Trophoblast cell (in vitro differentiated cells and primary cell): ENCODE data around the gene TPSB2.

Experiments used
- DNase-seq, 2 donors: peaks; one replicate each; pipeline ENCODE4 v3.0.0-alpha.2; 2016
- H2AFZ ChIP-seq: 2 replicates; pipeline ENCODE4 v1.6.1; 2013; ENCODE audit warnings: low read length, moderate library complexity, mild to moderate bottlenecking; ENCODE audit not compliant: insufficient read depth, poor library complexity
- H2AK5ac ChIP-seq: 2 replicates; pipeline ENCODE4 v1.6.1; 2013; ENCODE audit warnings: mild to moderate bottlenecking, low read length
- H2BK120ac ChIP-seq: 2 replicates; pipeline ENCODE4 v1.6.1; 2013; ENCODE audit warnings: low read length, mild to moderate bottlenecking, moderate library complexity; ENCODE audit not compliant: insufficient read depth, poor library complexity
- H2BK12ac ChIP-seq: 2 replicates; pipeline ENCODE4 v1.6.1; 2013; ENCODE audit warnings: mild to moderate bottlenecking, low read length, moderate library complexity
- H2BK5ac ChIP-seq: 2 replicates; pipeline ENCODE4 v1.6.1; 2013; ENCODE audit warnings: low read length, low read depth, moderate library complexity, mild to moderate bottlenecking; ENCODE audit not compliant: poor library complexity
- H3K14ac ChIP-seq: 2 replicates; pipeline ENCODE4 v1.6.1; 2013; ENCODE audit warnings: mild to moderate bottlenecking, low read length
- H3K18ac ChIP-seq: 2 replicates; pipeline ENCODE4 v1.6.1; 2013; ENCODE audit warnings: mild to moderate bottlenecking, low read length
- H3K23ac ChIP-seq: 2 replicates; pipeline ENCODE4 v1.6.1; 2013; ENCODE audit warnings: low read length
- H3K27ac ChIP-seq: 2 replicates; pipeline ENCODE4 v1.5.1; 2013; ENCODE audit warnings: low read depth, mild to moderate bottlenecking, inconsistent platforms, low read length, moderate library complexity
- H3K27me3 ChIP-seq: 2 replicates; pipeline ENCODE4 v1.6.1; 2013; ENCODE audit warnings: inconsistent platforms, mild to moderate bottlenecking, low read length, moderate library complexity; ENCODE audit not compliant: insufficient read depth
- H3K36me3 ChIP-seq, 2 experiments: 1 replicate in 1 of 2; 2 replicates in 1 of 2; pipeline ENCODE4 v1.6.1; 2013; ENCODE audit warnings: low read length in 2 of 2, mild to moderate bottlenecking in 2 of 2, moderate library complexity in 1 of 2; ENCODE audit not compliant: insufficient read depth in 2 of 2, control insufficient read depth in 1 of 2
- H3K4ac ChIP-seq: 2 replicates; pipeline ENCODE4 v1.6.1; 2013; ENCODE audit warnings: low read depth, mild to moderate bottlenecking, low read length, moderate library complexity
- H3K4me1 ChIP-seq, 2 experiments: 1 replicate in 1 of 2; 2 replicates in 1 of 2; pipeline ENCODE4 v1.6.1; 2013; ENCODE audit warnings: low read length in 2 of 2, mild to moderate bottlenecking in 2 of 2, moderate library complexity in 1 of 2; ENCODE audit not compliant: insufficient read depth in 2 of 2, control insufficient read depth in 1 of 2
- H3K4me2 ChIP-seq: 2 replicates; pipeline ENCODE4 v1.6.1; 2013; ENCODE audit warnings: inconsistent platforms, mild to moderate bottlenecking, low read length, moderate library complexity
- H3K4me3 ChIP-seq: 2 replicates; pipeline ENCODE4 v1.5.1; 2013; ENCODE audit warnings: mild to moderate bottlenecking, low read depth, low read length, inconsistent platforms
- H3K79me1 ChIP-seq: one replicate; pipeline ENCODE4 v1.6.1; 2013; ENCODE audit warnings: low read length
- H3K79me2 ChIP-seq: 2 replicates; pipeline ENCODE4 v1.6.1; 2013; ENCODE audit warnings: low read length, mild to moderate bottlenecking; ENCODE audit not compliant: control insufficient read depth, insufficient read depth, poor library complexity
- H3K9ac ChIP-seq: 2 replicates; pipeline ENCODE4 v1.6.1; 2013; ENCODE audit warnings: mild to moderate bottlenecking, low read length
- H3K9me3 ChIP-seq: 2 replicates; pipeline ENCODE4 v1.6.1; 2013; ENCODE audit warnings: low read depth, mild to moderate bottlenecking, control low read depth, inconsistent platforms, low read length; ENCODE audit not compliant: insufficient read depth
- H4K12ac ChIP-seq: 2 replicates; pipeline ENCODE4 v1.6.1; 2013; ENCODE audit warnings: low read depth, mild to moderate bottlenecking, low read length, moderate library complexity
- H4K8ac ChIP-seq: 2 replicates; pipeline ENCODE4 v1.6.1; 2013; ENCODE audit warnings: low read depth, mild to moderate bottlenecking, low read length, moderate library complexity
- H4K91ac ChIP-seq: one replicate; pipeline ENCODE4 v1.6.1; 2013; ENCODE audit warnings: low read depth, mild to moderate bottlenecking, low read length, moderate library complexity
- WGBS: extraction: QIAGEN DNeasy Blood & Tissue Kit; methylation state at CpG from one replicate; pipeline ENCODE4 v1.1.7; 2013; ENCODE audit warnings: missing lambda C conversion rate; ENCODE audit not compliant: insufficient read length, insufficient coverage; ENCODE audit errors: extremely low coverage; 5-methylcytosine and 5-hydroxymethylcytosine counted together

Gene TPSB2

DNA sequence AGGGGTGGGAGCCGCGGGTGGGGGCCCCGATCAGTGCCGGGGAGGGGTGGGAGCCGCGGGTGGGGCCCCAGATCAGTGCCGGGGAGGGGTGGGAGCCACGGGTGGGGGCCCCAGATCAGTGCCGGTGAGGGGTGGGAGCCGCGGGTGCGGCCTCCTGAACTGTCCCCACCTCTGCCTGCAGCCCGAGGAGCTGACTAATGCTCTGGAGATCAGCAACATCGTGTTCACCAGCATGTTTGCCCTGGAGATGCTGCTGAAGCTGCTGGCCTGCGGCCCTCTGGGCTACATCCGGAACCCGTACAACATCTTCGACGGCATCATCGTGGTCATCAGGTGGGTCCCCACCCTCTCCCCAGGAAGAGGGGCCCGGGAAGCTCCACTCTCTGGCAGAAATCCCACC is 25.1 kb downstream of the TPSB2 start:
- no peak overlapping the region for H3K9ac ChIP-seq
- H3K36me3 ChIP-seq = no peaks in the 10 kb centered on the region
- no peaks in the 10 kb centered on the region for H3K79me2 ChIP-seq
- no CpG with 5 or more reads among the region's 21 CpGs for WGBS
- no peak overlapping the region for H2BK120ac ChIP-seq
- H2AK5ac ChIP-seq = no peak overlapping the region
- H3K4ac ChIP-seq = no peak overlapping the region
- H3K27ac ChIP-seq = no peak overlapping the region
- H3K4me3 ChIP-seq = no peak overlapping the region
- no peaks in the 10 kb centered on the region for H3K79me1 ChIP-seq
- no peak overlapping the region for H3K23ac ChIP-seq
- no peak overlapping the region for H4K12ac ChIP-seq
- no peak overlapping the region for H4K8ac ChIP-seq
- no peak overlapping the region for H2BK5ac ChIP-seq
- H3K18ac ChIP-seq = no peak overlapping the region
- no peaks in the 10 kb centered on the region for H3K4me1 ChIP-seq
- DNase-seq = no peak
- no peak overlapping the region for H3K4me2 ChIP-seq
- peaks cover 2% of the 10 kb centered on the region for H3K9me3 ChIP-seq
- no peak overlapping the region for H2BK12ac ChIP-seq
- no peak overlapping the region for H2AFZ ChIP-seq
- no peaks in the 10 kb centered on the region for H3K27me3 ChIP-seq
- H3K14ac ChIP-seq = no peak overlapping the region
- H4K91ac ChIP-seq = no peak overlapping the region

- WGBS = no CpG with 5 or more reads among the region's 18 CpGs
- H3K4me2 ChIP-seq = no peak overlapping the region
These were observed 27.7 kb downstream of the TPSB2 start for GRCh38 chr16:1202274-1202673.

GRCh38 chr16:1201444-1201843 is 28.5 kb downstream of the TPSB2 start:
- H3K4me1 ChIP-seq = no peaks in the 10 kb centered on the region
- no peak overlapping the region for H3K18ac ChIP-seq
- H3K79me1 ChIP-seq = no peaks in the 10 kb centered on the region
- no peak overlapping the region for H3K4me3 ChIP-seq
- H3K27ac ChIP-seq = no peak overlapping the region
- H3K4ac ChIP-seq = no peak overlapping the region
- no peak overlapping the region for H2BK5ac ChIP-seq
- no peak overlapping the region for H2BK120ac ChIP-seq
- no peak overlapping the region for H2AK5ac ChIP-seq
- H4K91ac ChIP-seq = no peak overlapping the region
- H3K9ac ChIP-seq = no peak overlapping the region
- no peak overlapping the region for H3K4me2 ChIP-seq
- H2AFZ ChIP-seq = no peak overlapping the region
- no peak for DNase-seq
- H4K8ac ChIP-seq = no peak overlapping the region
- H4K12ac ChIP-seq = no peak overlapping the region
- no CpG with 5 or more reads among the region's 25 CpGs for WGBS
- no peak overlapping the region for H3K23ac ChIP-seq
- H3K9me3 ChIP-seq = peaks cover 7% of the 10 kb centered on the region
- H3K79me2 ChIP-seq = no peaks in the 10 kb centered on the region
- H3K27me3 ChIP-seq = no peaks in the 10 kb centered on the region
- H2BK12ac ChIP-seq = no peak overlapping the region
- H3K36me3 ChIP-seq = no peaks in the 10 kb centered on the region
- H3K14ac ChIP-seq = no peak overlapping the region

More at GRCh38 chr16:1202274-1202673, 27.7 kb downstream of the TPSB2 start:
- Histone ChIP-seq H3K4ac (no peak overlapping the region), H2BK120ac (no peak overlapping the region), H2BK5ac (no peak overlapping the region), H3K23ac (no peak overlapping the region), H4K12ac (no peak overlapping the region), H3K9me3 (peaks cover 7% of the 10 kb centered on the region), H3K9ac (no peak overlapping the region), H3K79me2 (no peaks in the 10 kb centered on the region), H2AK5ac (no peak overlapping the region), H4K91ac (no peak overlapping the region), H2BK12ac (no peak overlapping the region), H3K36me3 (no peaks in the 10 kb centered on the region), H3K18ac (no peak overlapping the region), H3K4me3 (no peak overlapping the region), H4K8ac (no peak overlapping the region), H3K27me3 (no peaks in the 10 kb centered on the region), H3K14ac (no peak overlapping the region), H2AFZ (no peak overlapping the region), H3K27ac (no peak overlapping the region), H3K79me1 (no peaks in the 10 kb centered on the region), H3K4me1 (no peaks in the 10 kb centered on the region)
- DNase-seq = no peak

DNA sequence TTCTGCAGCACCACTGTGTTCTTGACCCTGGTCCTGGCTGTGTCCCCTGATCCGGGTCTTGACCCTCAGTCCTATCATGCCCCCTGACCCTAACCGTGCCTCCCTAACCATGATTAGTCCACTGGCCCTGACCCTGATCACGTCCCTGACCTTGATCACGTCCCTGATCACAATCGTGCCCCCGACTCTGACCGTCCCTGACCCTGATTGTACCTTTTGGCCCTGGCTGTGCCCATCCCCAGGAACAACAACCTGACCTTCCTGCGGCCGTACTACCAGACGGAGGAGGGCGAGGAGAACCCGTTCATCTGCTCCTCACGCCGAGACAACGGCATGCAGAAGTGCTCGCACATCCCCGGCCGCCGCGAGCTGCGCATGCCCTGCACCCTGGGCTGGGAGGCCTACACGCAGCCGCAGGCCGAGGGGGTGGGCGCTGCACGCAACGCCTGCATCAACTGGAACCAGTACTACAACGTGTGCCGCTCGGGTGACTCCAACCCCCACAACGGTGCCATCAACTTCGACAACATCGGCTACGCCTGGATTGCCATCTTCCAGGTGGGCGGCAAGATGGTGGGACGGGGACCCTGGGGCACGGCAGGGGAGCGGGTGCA is 29.9 kb downstream of the TPSB2 start:
- Histone ChIP-seq H3K79me1 (no peaks in the 10 kb centered on the region), H4K91ac (no peak overlapping the region), H3K14ac (no peak overlapping the region), H3K4ac (no peak overlapping the region), H3K9me3 (peaks cover 7% of the 10 kb centered on the region), H2BK12ac (no peak overlapping the region), H2BK120ac (no peak overlapping the region), H3K4me3 (no peak overlapping the region), H3K23ac (no peak overlapping the region), H3K9ac (no peak overlapping the region), H3K4me1 (no peaks in the 10 kb centered on the region), H4K8ac (no peak overlapping the region), H4K12ac (no peak overlapping the region), H2BK5ac (no peak overlapping the region), H3K4me2 (no peak overlapping the region), H3K36me3 (no peaks in the 10 kb centered on the region), H2AFZ (no peak overlapping the region), H3K27me3 (no peaks in the 10 kb centered on the region), H3K27ac (no peak overlapping the region), H3K18ac (no peak overlapping the region), H2AK5ac (no peak overlapping the region), H3K79me2 (no peaks in the 10 kb centered on the region)
- no peak for DNase-seq
- WGBS = no CpG with 5 or more reads among the region's 38 CpGs
